GM18507 (cell line): ENCODE results near the gene LBH.

Experiments used
- DNase-seq: peaks from one replicate; pipeline ENCODE4 v3.0.0; 2011; ENCODE audit warnings: low read depth; ENCODE audit not compliant: insufficient read length; ENCODE audit errors: extremely low spot score
- FAIRE-seq: peaks from 2 replicates; lab custom pipeline; 2011; peaks lifted over from hg19 to GRCh38; lab: Jason Lieb, UNC

Gene LBH

DNA sequence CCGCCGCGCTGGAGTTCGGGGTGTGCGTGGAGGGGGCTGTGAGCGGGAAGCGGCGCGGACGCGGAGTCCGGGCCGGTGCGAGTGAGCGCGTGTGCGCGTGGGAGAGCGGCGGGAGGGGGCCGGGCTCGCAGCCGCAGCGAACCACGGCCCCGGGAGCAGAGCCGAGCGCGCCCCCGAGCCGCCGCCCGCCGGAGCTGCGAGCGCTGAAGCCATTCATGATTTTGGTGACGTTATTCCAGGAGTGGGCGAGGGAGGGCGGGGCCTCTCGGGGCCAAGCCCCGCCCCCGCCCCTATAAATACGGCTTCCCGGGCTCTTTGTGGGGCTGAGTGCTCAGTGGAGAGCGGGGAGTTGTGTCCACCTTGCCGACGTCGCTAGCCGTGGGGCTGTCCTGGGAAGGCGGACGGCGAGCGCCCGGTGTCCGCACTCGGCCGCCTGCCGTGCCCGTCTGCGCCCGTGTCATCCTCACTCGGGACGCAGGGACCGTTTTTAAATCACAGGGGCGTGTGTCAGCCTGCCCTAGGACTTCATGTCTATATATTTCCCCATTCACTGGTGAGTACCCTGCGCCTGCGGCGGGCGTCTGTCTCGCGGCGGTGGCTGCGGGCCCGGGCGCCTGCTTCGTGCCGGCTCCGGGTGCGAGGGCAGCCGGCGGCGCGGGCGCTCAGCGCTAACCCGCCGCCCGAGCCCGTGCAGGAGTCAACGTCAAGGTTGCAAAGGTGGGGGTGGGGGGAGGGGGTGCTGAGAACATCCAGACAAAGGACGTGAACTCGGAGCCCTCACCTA, at the start of gene LBH:
LBH (plus strand) TSS at position 323 of the 784 bp plus-strand sequence; CDS start at position 528, 205 bp downstream.
- FAIRE-seq: peak; percentile 70
- DNase-seq: peak; percentile 76

DNA sequence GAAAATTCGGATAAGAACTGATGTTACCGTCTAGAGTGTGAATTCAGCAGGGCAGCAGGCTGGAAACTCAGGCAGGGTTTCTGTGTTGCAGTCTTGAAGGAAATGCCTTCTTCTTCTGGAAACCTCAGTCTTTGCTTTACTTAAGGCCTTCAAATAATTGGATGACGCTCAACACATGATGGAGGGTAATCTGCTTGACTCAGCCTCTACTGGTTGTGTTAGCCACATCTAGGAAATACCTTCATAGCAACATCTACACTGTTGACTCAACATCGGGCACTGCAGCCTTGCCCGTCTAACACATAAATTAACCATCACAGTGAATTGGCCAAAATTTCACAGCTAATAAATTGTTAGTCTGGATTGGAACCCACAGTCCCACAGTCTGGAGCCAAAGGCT, 47.3 kb upstream of the LBH start:
- DNase-seq (no peak), FAIRE-seq (no peak)

- no peak for DNase-seq
- no peak for FAIRE-seq
Observed at GRCh38 chr2:30185178-30185577, 46.2 kb upstream of the LBH start.

DNA sequence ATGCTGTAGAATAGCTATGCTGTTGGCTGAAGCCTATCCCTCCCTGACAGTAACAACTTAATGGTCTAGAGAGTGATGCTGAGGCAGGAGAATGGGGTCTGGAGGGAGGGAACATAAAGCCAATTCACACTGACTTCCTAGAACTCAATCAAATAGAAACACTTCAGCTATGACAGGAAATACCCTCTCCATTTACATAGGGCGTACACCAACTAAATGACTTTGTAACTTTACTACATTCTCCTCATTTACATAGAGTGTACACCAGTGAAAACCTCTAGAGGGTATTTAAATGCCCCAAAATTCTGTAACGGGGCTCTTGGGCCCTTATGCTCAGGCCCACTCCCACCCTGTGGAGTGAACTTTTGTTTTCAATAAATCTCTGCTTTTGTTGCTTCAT, 43.0 kb upstream of the LBH start:
- FAIRE-seq: no peak
- DNase-seq: no peak

- DNase-seq (no peak), FAIRE-seq (no peak)
Observed at GRCh38 chr2:30190637-30191036, 40.7 kb upstream of the LBH start.

DNA sequence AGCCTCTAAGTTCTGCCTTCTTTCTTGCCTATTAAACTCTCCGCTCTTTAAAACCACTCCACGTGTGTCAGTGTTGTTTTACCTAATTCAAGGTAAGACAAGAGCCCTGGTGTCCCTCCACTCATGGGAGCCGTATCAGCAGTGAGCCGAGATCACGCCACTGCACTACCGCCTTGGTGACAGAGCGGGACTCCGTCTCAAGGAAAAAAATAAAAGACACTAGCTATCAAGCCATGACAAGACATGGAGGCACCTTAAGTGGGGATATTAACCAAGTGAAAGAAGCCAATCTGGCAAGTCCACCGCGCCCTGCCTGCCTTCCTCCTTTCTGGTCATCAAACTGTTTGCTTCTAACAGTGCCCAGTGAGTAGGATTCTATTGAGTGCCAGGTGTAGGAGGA, 40.2 kb upstream of the LBH start:
- FAIRE-seq (no peak), DNase-seq (no peak)

GRCh38 chr2:30191819-30192271, 39.5 kb upstream of the LBH start:
- no peak for DNase-seq
- no peak for FAIRE-seq

- FAIRE-seq (no peak), DNase-seq (no peak)
Observed at GRCh38 chr2:30192314-30192713, 39.0 kb upstream of the LBH start.

DNA sequence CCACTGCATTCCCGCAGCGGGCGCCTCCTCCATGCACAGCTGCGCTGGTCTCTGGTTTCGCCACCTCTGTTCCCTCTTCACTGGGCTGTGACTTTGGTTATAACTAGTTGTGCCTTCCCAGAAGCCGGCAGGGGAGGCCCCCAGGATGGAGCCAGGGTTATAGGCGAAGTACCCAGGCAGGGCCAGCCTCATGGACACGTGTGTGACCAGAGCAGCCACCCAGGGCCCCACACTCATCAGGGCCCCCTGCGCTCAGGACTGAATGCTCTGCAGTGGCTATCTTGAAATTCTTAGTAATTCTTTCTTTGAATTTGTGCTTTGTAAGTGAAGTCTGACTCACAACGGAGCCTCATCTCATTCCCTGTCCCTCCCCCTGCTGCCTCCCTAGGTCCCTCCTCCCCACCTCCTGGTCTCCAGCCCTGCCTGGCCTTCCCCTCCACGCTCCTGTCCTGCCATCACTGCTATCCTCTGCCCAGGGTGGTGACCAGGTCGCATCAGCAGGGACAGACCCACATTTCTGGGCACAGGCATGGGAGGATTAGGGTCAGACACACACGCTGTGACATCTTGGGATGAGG, 38.1 kb upstream of the LBH start:
- DNase-seq (no peak), FAIRE-seq (no peak)

DNA sequence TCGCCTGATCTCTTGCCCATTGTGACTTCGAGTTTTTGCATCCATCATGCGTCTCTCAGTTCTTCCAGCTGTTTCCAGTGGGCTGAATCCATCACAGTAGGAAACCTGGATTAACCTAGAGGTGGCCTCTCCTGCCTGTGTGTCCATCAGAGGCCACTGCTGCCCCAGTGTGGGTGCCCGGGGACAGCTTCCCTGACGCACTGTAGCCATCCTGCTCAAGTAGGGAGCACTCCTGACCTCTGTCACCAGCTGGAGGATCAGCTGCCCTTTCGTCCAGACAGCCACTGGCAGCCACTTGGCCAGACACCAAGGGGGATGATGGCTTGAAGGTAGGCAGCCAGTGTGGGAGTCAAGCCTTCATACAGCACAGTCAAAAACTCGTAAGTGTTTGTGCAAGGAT, 36.9 kb upstream of the LBH start:
- DNase-seq (no peak), FAIRE-seq (no peak)

DNA sequence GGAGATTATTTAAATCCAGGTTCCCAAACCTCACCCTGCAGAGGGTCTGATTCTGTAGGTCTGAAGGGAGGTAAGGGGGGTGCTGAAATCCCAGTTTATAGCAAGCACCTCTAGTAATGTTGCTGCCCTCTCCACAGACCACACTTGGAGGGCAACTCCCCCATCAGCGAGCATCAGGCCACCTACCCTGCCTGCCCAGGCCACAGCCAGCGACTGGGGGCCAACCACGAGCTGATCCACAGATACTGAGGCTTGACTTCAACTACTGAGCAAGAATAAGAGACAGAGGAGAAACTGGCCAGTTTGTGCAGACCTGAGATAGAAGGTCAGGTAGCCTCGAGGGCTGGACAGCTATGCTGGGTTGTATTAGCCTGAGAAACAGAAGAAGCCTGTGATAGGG, 36.3 kb upstream of the LBH start:
- FAIRE-seq (no peak), DNase-seq (no peak)

- FAIRE-seq: no peak
Observed at GRCh38 chr2:30197570-30198192, 33.7 kb upstream of the LBH start.

GRCh38 chr2:30201990-30202389, 29.3 kb upstream of the LBH start:
- DNase-seq (no peak), FAIRE-seq (no peak)

More at GRCh38 chr2:30197570-30198192, 33.7 kb upstream of the LBH start:
- no peak for DNase-seq

DNA sequence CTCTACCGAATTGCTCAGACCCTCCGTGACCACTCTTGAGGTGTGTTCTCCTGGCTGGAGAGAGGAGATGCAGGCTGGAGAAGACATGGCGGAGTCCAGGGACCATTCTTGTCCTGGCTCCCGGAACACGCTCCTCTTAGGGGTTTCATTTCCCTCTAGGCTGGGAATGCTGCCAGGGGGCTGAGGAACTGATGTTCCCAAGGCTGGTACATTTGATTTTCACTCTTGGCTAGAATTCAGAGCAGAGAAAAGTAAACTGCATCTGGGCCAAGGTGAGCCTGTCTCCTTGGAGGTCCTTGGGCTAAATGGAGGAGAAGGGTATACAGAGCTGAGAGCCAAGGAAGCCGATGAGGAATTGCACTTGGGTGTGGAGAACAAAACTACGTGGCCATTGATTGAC, 28.2 kb upstream of the LBH start:
- no peak for FAIRE-seq
- DNase-seq: no peak

- DNase-seq: no peak
Observed at GRCh38 chr2:30204281-30204680, 27.1 kb upstream of the LBH start.

GRCh38 chr2:30205456-30205855, 25.9 kb upstream of the LBH start:
- FAIRE-seq (no peak), DNase-seq (no peak)

More at GRCh38 chr2:30204281-30204680, 27.1 kb upstream of the LBH start:
- FAIRE-seq: no peak

DNA sequence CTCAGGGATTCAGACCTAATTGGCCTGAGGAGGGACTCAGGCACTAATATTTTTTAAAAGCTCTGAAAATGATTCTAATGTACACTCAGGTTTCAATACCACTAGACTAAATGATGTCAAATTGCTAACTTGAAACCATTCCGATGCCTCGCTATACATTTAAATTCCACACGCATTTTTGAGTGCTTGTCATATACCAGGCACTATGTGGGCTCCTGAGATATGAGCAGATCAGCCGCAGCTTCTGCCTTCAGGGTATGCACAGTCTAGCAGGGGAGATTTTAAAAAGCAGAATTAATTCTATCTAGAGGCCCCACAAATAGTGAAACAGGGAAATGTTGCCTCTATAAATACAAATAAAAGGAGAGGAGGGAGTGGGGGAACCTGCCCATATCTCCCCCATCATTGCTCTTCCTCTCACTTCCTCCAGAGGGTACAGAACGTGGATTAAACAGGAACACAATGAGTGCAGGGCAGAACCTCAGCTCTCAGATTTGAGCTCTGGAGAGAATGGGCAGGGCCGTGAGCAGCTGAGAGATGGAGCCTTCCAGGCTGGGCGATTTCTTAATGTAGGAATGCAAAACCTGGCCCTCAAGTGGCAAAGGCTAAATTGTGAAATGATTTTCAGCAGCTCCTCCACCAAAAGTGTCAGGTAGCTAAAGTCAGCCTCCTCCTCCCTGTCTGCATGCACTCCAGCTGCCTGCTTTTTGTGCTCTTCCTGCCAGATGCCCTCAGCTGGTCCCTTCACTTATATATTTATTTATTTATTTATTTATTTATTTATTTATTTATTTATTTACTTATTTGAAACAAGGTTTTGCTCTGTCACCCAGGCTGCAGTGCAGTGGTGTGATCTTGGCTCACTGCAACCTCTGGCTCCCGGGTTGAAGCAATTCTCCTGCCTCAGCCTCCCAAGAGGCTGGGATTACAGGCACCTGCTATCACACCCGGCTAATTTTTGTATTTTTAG, 24.6 kb upstream of the LBH start:
- no peak for DNase-seq

DNA sequence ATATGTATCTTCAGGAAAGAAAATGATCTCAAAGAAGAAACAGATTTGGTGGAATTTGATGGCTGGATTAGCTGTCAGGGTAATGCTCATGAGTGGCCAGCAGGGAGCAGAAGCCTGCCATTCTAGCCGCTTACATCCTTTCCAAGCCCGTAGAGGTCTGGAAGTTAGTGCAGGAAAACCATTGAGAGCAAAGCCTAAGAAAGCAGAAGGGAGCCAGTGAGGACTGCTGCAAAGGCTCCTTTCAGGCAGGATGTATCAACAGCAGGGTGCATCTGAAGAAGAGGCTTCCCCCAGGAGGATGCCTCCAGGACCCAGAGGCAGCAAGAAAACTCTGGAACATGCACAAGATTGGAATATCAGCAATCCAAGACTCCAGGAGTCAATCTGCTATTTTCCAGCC, 22.9 kb upstream of the LBH start:
- peak; percentile 82 for FAIRE-seq
- DNase-seq: no peak

More for the DNA sequence above, 24.6 kb upstream of the LBH start:
- no peak for FAIRE-seq

GRCh38 chr2:30209227-30209626, 22.1 kb upstream of the LBH start:
- DNase-seq (no peak), FAIRE-seq (no peak)

GRCh38 chr2:30213326-30213725, 18.0 kb upstream of the LBH start:
- no peak for FAIRE-seq
- DNase-seq: no peak
